ENCODE measurements around the gene KIF12. TPM values are rescaled to one million over a fixed set of nuclear protein-coding genes. Genes with fewer than 3 reads are reported as not detected.

Gene KIF12
- total and polyA plus RNA-seq, 8 donors = 40.4 to 605 (median 68.3) TPM

DNA sequence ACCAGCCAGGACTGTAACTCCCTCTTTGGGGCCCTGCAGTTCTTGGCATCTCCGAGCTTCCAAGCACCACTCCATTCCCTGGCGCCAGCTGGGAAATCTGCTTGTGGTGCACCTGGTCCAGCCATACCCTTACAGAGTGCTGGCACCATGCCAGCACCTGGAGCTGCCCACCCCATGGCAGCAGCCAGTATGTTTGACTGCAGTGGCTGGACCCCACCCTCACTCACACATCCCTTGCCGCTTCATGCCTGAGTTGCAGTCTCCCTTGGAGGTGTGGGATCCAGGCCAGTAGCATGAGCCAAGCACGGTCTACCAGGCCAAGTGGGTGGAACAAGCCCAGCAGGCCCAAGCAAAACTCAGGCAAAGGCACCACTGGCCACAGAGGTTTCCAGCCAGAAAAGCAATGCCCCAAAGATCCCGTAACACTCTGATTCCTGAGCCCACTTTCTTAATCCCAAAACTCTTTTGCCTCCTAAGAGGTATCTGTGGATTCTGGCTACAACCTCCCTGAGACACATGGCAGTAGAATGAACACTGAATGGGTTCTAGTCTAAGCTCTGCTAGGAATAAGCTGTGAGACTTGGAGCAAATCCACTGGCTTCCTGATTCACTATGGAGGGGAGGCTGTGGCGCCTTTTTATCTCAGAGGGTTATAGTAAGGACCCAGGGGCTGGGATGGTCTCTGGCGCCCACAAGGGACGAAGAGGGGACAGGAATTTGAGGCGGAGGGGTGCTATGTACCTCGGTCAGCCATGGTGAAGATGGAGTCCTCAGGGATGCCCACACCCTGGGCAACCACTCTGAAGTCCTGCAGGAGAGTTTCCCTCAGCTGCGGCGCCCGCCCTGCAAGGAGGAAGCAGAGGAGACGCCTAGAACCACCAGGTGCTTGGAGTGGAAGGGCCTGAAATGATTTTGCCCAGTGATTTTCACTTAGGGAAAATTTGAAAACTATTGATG is 26.6 kb downstream of the KIF12 start:
- WGBS, 2 donors = 63 to 67% methylated on average over 14 of the region's 14 CpGs
- H3K4me3 ChIP-seq = no peak overlapping the region
- FAIRE-seq (no peak), DNase-seq (peak in 5 of 6 donors; percentile 71 to 88 (median 79)), ATAC-seq (peak; percentile 85 to 96 (median 90))
- H3K27ac ChIP-seq = peak overlapping the region in 2 of 4 donors; percentile 8 to 19
- TF ChIP-seq CTCF (IDR thresholded peaks at IDR 0.05) = no peak
- peaks cover 7 to 10% (median 8%) of the 10 kb centered on the region in 3 donors for H3K4me1 ChIP-seq
- no peaks in the 10 kb centered on the region for H3K27me3 ChIP-seq
- H3K9me3 ChIP-seq = no peaks in the 10 kb centered on the region
- no peaks in the 10 kb centered on the region for H3K36me3 ChIP-seq
- intact Hi-C loops (cut with DNase I) = no loop called here

DNA sequence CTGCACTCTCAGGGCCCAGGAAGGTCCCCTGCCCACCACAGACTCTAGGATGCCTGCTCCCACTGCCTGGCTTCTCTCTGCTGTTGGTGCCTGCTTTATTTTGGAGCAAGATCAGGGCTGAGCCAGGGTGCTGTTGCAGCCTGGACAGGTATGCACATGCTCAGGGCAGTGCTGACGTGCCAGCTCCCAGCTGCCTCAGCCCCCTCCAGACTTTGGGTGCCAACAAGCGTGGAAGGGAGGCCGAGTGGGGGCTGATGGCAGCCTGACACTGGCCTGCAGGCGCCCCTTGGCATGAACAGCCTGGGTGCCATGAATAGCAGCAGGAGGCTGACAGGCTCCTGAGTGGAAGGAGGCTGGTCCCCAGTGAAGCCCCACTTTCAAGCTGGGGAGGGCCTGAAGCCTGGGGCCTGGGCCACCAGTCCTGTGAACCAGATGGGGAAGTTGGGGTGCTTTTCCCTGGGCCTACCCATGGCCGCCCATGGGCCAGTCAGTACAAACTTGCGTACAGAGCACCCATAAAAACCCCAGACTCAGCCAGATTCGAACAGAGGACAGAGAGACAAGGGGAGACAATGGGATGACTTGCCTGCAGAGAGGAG is 27.8 kb downstream of the KIF12 start:
- intact Hi-C loops (cut with DNase I) = no loop called here
- DNase-seq (no peak), ATAC-seq (no peak), FAIRE-seq (no peak)
- Histone ChIP-seq H3K27me3 (no peaks in the 10 kb centered on the region), H3K4me1 (peaks cover 5 to 9% (median 6%) of the 10 kb centered on the region in 3 donors), H3K9me3 (no peaks in the 10 kb centered on the region), H3K36me3 (no peaks in the 10 kb centered on the region), H3K27ac (no peak overlapping the region), H3K4me3 (no peak overlapping the region)
- 91 to 92% methylated on average over 7 of the region's 7 CpGs for WGBS, 2 donors
- no peak for TF ChIP-seq CTCF (IDR thresholded peaks at IDR 0.05)

- no peak overlapping the region for H3K27ac ChIP-seq
- TF ChIP-seq CTCF (IDR thresholded peaks at IDR 0.05) = no peak
- no peak for DNase-seq
- no peaks in the 10 kb centered on the region for H3K27me3 ChIP-seq
- 92 to 95% methylated on average over 17 of the region's 17 CpGs for WGBS, 2 donors
- H3K4me3 ChIP-seq = no peak overlapping the region
- H3K9me3 ChIP-seq = no peaks in the 10 kb centered on the region
- H3K4me1 ChIP-seq = peaks cover 5 to 9% (median 6%) of the 10 kb centered on the region in 3 donors
- no peaks in the 10 kb centered on the region for H3K36me3 ChIP-seq
- FAIRE-seq = no peak
- no peak for ATAC-seq
- intact Hi-C loops (cut with DNase I) = no loop called here
These were observed 28.6 kb downstream of the KIF12 start for GRCh38 chr9:114070188-114071103.

DNA sequence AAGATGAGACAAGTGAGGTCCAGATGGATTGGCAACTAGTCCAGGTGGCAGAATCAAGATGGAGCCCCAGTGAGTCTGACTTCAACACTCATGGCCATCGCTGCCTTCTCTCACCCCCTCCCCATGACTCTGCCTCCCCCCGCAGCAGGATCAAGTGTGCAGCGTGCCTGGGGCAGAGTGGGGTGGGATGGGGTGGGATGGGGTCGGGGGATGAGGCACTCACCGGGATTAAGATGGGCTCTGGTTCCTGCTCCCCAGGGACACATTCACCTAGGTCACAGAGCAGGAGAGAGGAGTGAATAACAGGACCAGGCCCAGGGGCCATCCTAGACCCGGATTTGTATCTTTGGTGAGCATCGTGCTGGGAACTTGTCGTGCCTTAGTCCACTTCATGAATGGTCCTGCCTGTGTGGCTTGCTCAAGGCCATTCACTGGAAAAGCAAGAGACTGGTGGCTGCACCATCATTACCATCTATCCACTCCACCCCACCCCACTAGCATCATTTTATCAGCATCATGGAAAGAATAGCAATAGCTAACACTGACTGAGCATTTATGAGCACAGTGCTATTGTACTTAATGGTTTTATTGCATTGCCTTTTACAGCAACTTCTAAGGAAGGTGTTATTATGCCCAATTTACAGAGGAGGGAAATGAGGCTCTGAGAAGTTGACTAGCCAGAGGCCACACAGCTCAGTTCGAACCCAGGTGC is 29.5 kb downstream of the KIF12 start:
- 90 to 91% methylated on average over 9 of the region's 9 CpGs for WGBS, 2 donors
- no peak for ATAC-seq
- Histone ChIP-seq H3K27me3 (no peaks in the 10 kb centered on the region), H3K27ac (no peak overlapping the region), H3K4me3 (no peak overlapping the region), H3K36me3 (no peaks in the 10 kb centered on the region), H3K9me3 (no peaks in the 10 kb centered on the region), H3K4me1 (peaks cover 5 to 9% (median 6%) of the 10 kb centered on the region in 3 donors)
- TF ChIP-seq CTCF (IDR thresholded peaks at IDR 0.05) = no peak
- no peak for FAIRE-seq
- intact Hi-C loops (cut with DNase I) = no loop called here
- DNase-seq = no peak
